ENCODE measurements around the gene CCL4L2.
"Not testable (repeated sequence)": the region's sequence is repeated elsewhere in the genome, so short reads cannot be mapped to it uniquely, and the experiment has no call there.

Gene CCL4L2

GRCh38 chr17:36188891-36189306 is 22.0 kb upstream of the CCL4L2 start:
- no peak overlapping the region for H3K18ac ChIP-seq (ENCODE audit: low read length)
- H3K9ac ChIP-seq (ENCODE audit: low read length) = no peak overlapping the region
- H2BK15ac ChIP-seq (replicated peaks; ENCODE audit: low read depth) = no peak overlapping the region
- H3K56ac ChIP-seq (ENCODE audit: low read length) = no peak overlapping the region
- no peak overlapping the region for H2BK5ac ChIP-seq (ENCODE audit: low read length)
- H3K27me3 ChIP-seq (ENCODE audit: insufficient read depth, low read length, poor library complexity) = no peaks in the 10 kb centered on the region
- no peaks in the 10 kb centered on the region for H3K79me2 ChIP-seq (ENCODE audit: control insufficient read depth, insufficient read depth, low read length)
- no peak overlapping the region for H3K27ac ChIP-seq (ENCODE audit: low read depth, low read length)
- no peaks in the 10 kb centered on the region for H3K36me3 ChIP-seq (ENCODE audit: control insufficient read depth, insufficient read depth, low read length)
- no peak for DNase-seq
- H3K4ac ChIP-seq (ENCODE audit: low read depth, low read length) = no peak overlapping the region
- no peak overlapping the region for H2AK5ac ChIP-seq (ENCODE audit: low read length)
- H2BK120ac ChIP-seq (ENCODE audit: low read depth, low read length) = no peak overlapping the region
- WGBS (ENCODE audit: extremely low coverage, insufficient coverage, low lambda C conversion rate) = no CpG with 5 or more reads among the region's 7 CpGs
- no peak overlapping the region for H3K23ac ChIP-seq (ENCODE audit: low read length)
- H4K8ac ChIP-seq (ENCODE audit: low read depth, low read length) = no peak overlapping the region
- no peaks in the 10 kb centered on the region for H3K4me1 ChIP-seq (ENCODE audit: control insufficient read depth, low read depth, low read length)
- H3K4me3 ChIP-seq (ENCODE audit: low read length) = no peak overlapping the region
- no peak overlapping the region for H3K4me2 ChIP-seq (ENCODE audit: low read length)
- H4K5ac ChIP-seq (ENCODE audit: low read length) = no peak overlapping the region
- H3K79me1 ChIP-seq (ENCODE audit: low read length) = no peaks in the 10 kb centered on the region

GRCh38 chr17:36189993-36190392 is 20.9 kb upstream of the CCL4L2 start:
- H3K36me3 ChIP-seq (ENCODE audit: control insufficient read depth, insufficient read depth, low read length); H2BK120ac ChIP-seq (ENCODE audit: low read depth, low read length); DNase-seq; H2AK5ac ChIP-seq (ENCODE audit: low read length); H2BK15ac ChIP-seq (replicated peaks; ENCODE audit: low read depth); H3K56ac ChIP-seq (ENCODE audit: low read length); H3K4ac ChIP-seq (ENCODE audit: low read depth, low read length); H2BK5ac ChIP-seq (ENCODE audit: low read length); H3K27ac ChIP-seq (ENCODE audit: low read depth, low read length); H3K23ac ChIP-seq (ENCODE audit: low read length); H3K4me1 ChIP-seq (ENCODE audit: control insufficient read depth, low read depth, low read length); H3K4me2 ChIP-seq (ENCODE audit: low read length); H3K79me1 ChIP-seq (ENCODE audit: low read length); H3K18ac ChIP-seq (ENCODE audit: low read length); H4K5ac ChIP-seq (ENCODE audit: low read length); H3K79me2 ChIP-seq (ENCODE audit: control insufficient read depth, insufficient read depth, low read length); H3K4me3 ChIP-seq (ENCODE audit: low read length); H3K9ac ChIP-seq (ENCODE audit: low read length); H4K8ac ChIP-seq (ENCODE audit: low read depth, low read length); H3K27me3 ChIP-seq (ENCODE audit: insufficient read depth, low read length, poor library complexity): not testable (repeated sequence)
- no CpG with 5 or more reads among the region's 5 CpGs for WGBS (ENCODE audit: extremely low coverage, insufficient coverage, low lambda C conversion rate)

- H4K8ac ChIP-seq (ENCODE audit: low read depth, low read length); H3K27me3 ChIP-seq (ENCODE audit: insufficient read depth, low read length, poor library complexity); H3K4me2 ChIP-seq (ENCODE audit: low read length); H3K36me3 ChIP-seq (ENCODE audit: control insufficient read depth, insufficient read depth, low read length); H3K56ac ChIP-seq (ENCODE audit: low read length); H3K79me1 ChIP-seq (ENCODE audit: low read length); H3K9ac ChIP-seq (ENCODE audit: low read length); H2BK5ac ChIP-seq (ENCODE audit: low read length); H4K5ac ChIP-seq (ENCODE audit: low read length); H3K18ac ChIP-seq (ENCODE audit: low read length); H3K23ac ChIP-seq (ENCODE audit: low read length); H3K27ac ChIP-seq (ENCODE audit: low read depth, low read length); DNase-seq; H3K79me2 ChIP-seq (ENCODE audit: control insufficient read depth, insufficient read depth, low read length); H3K4me1 ChIP-seq (ENCODE audit: control insufficient read depth, low read depth, low read length); H2AK5ac ChIP-seq (ENCODE audit: low read length); H2BK120ac ChIP-seq (ENCODE audit: low read depth, low read length); H3K4me3 ChIP-seq (ENCODE audit: low read length); H3K4ac ChIP-seq (ENCODE audit: low read depth, low read length); H2BK15ac ChIP-seq (replicated peaks; ENCODE audit: low read depth): not testable (repeated sequence)
- WGBS (ENCODE audit: extremely low coverage, insufficient coverage, low lambda C conversion rate) = no CpG with 5 or more reads among the region's 9 CpGs
Observed at GRCh38 chr17:36190549-36191330, 20.1 kb upstream of the CCL4L2 start.

- no peaks in the 10 kb centered on the region for H3K79me1 ChIP-seq (ENCODE audit: low read length)
- H3K23ac ChIP-seq (ENCODE audit: low read length) = no peak overlapping the region
- no peak overlapping the region for H2BK15ac ChIP-seq (replicated peaks; ENCODE audit: low read depth)
- no peak overlapping the region for H3K18ac ChIP-seq (ENCODE audit: low read length)
- no peak overlapping the region for H4K5ac ChIP-seq (ENCODE audit: low read length)
- no peak overlapping the region for H3K4me3 ChIP-seq (ENCODE audit: low read length)
- H4K8ac ChIP-seq (ENCODE audit: low read depth, low read length) = no peak overlapping the region
- no CpG with 5 or more reads among the region's 1 CpG for WGBS (ENCODE audit: extremely low coverage, insufficient coverage, low lambda C conversion rate)
- no peak overlapping the region for H3K4ac ChIP-seq (ENCODE audit: low read depth, low read length)
- no peaks in the 10 kb centered on the region for H3K27me3 ChIP-seq (ENCODE audit: insufficient read depth, low read length, poor library complexity)
- no peaks in the 10 kb centered on the region for H3K79me2 ChIP-seq (ENCODE audit: control insufficient read depth, insufficient read depth, low read length)
- no peak overlapping the region for H2BK5ac ChIP-seq (ENCODE audit: low read length)
- no peak overlapping the region for H3K27ac ChIP-seq (ENCODE audit: low read depth, low read length)
- no peak overlapping the region for H3K56ac ChIP-seq (ENCODE audit: low read length)
- no peak overlapping the region for H2AK5ac ChIP-seq (ENCODE audit: low read length)
- no peak overlapping the region for H3K4me2 ChIP-seq (ENCODE audit: low read length)
- no peak overlapping the region for H2BK120ac ChIP-seq (ENCODE audit: low read depth, low read length)
- H3K9ac ChIP-seq (ENCODE audit: low read length) = no peak overlapping the region
- H3K36me3 ChIP-seq (ENCODE audit: control insufficient read depth, insufficient read depth, low read length) = no peaks in the 10 kb centered on the region
- no peak for DNase-seq
- H3K4me1 ChIP-seq (ENCODE audit: control insufficient read depth, low read depth, low read length) = peaks cover 6% of the 10 kb centered on the region
Observed at GRCh38 chr17:36193216-36193775, 17.6 kb upstream of the CCL4L2 start.

- not testable (repeated sequence) for H3K9ac ChIP-seq (ENCODE audit: low read length); H3K79me2 ChIP-seq (ENCODE audit: control insufficient read depth, insufficient read depth, low read length); H2AK5ac ChIP-seq (ENCODE audit: low read length); H3K56ac ChIP-seq (ENCODE audit: low read length); H2BK5ac ChIP-seq (ENCODE audit: low read length); H3K4me1 ChIP-seq (ENCODE audit: control insufficient read depth, low read depth, low read length); H4K5ac ChIP-seq (ENCODE audit: low read length); H2BK120ac ChIP-seq (ENCODE audit: low read depth, low read length); H3K79me1 ChIP-seq (ENCODE audit: low read length); H3K27ac ChIP-seq (ENCODE audit: low read depth, low read length); H3K23ac ChIP-seq (ENCODE audit: low read length); DNase-seq; H3K4me2 ChIP-seq (ENCODE audit: low read length); H3K4ac ChIP-seq (ENCODE audit: low read depth, low read length); H4K8ac ChIP-seq (ENCODE audit: low read depth, low read length); H3K18ac ChIP-seq (ENCODE audit: low read length); H2BK15ac ChIP-seq (replicated peaks; ENCODE audit: low read depth); H3K4me3 ChIP-seq (ENCODE audit: low read length); H3K27me3 ChIP-seq (ENCODE audit: insufficient read depth, low read length, poor library complexity); H3K36me3 ChIP-seq (ENCODE audit: control insufficient read depth, insufficient read depth, low read length)
- WGBS (ENCODE audit: extremely low coverage, insufficient coverage, low lambda C conversion rate) = no CpG with 5 or more reads among the region's 8 CpGs
Observed at GRCh38 chr17:36194147-36194831, 16.6 kb upstream of the CCL4L2 start.

Measured in mesendoderm (in vitro differentiated cells).